GM12878 (cell line): ENCODE measurements around the gene PPP5C.

Source experiments
- JUNB ChIP-seq: IDR thresholded peaks from 2 replicates; pipeline ENCODE4 v1.6.1; 2016; ENCODE audit warnings: antibody characterized with exemption, mild to moderate bottlenecking
- KDM1A ChIP-seq: fragments of 200-600 bp; sonication (generic); IDR thresholded peaks from 2 replicates; pipeline ENCODE4 v1.6.1; 2016; ENCODE audit warnings: borderline replicate concordance

DNA sequence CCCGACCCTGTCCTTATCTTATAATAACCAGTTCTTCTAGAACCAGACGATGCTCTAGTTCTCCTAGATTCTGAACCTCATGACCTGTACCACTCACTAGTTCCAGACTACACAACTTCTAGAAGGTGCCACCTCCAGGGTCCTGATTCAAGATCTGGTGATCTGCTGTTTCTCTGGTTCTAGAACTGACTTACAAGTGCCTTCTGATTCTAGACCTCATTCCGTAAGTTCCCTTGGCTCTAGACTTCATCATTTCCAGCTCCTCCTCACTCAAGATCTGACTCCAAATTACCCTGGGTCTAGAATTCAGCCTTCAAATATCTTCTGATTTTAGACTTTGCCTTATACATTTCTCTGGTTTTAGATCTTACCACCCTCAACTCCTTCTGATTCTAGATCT, 5.0 kb upstream of the PPP5C start:
- no peak for TF ChIP-seq JUNB
- TF ChIP-seq KDM1A = no peak
